ENCODE results near the gene ETFBKMT. TPM values are rescaled to one million over a fixed set of nuclear protein-coding genes. Genes with fewer than 3 reads are reported as not detected.

ETFBKMT gene
- total RNA-seq, 1 donor from 2014 or later = 2.8 TPM

GRCh38 chr12:31633464-31633863 lies 26.0 kb upstream of the ETFBKMT start:
- no peaks in the 10 kb centered on the region for H3K36me3 ChIP-seq
- H3K4me1 ChIP-seq = no peaks in the 10 kb centered on the region
- no peak overlapping the region for H3K4me3 ChIP-seq
- ATAC-seq (no peak), DNase-seq (no peak)
- intact Hi-C loops (cut with DNase I) = loop anchor here (5.0 kb wide), 1 partner anchor 231 kb away; no protein-coding TSS in a partner anchor
- H3K27ac ChIP-seq = no peak overlapping the region
- TF ChIP-seq, protein P1, sequence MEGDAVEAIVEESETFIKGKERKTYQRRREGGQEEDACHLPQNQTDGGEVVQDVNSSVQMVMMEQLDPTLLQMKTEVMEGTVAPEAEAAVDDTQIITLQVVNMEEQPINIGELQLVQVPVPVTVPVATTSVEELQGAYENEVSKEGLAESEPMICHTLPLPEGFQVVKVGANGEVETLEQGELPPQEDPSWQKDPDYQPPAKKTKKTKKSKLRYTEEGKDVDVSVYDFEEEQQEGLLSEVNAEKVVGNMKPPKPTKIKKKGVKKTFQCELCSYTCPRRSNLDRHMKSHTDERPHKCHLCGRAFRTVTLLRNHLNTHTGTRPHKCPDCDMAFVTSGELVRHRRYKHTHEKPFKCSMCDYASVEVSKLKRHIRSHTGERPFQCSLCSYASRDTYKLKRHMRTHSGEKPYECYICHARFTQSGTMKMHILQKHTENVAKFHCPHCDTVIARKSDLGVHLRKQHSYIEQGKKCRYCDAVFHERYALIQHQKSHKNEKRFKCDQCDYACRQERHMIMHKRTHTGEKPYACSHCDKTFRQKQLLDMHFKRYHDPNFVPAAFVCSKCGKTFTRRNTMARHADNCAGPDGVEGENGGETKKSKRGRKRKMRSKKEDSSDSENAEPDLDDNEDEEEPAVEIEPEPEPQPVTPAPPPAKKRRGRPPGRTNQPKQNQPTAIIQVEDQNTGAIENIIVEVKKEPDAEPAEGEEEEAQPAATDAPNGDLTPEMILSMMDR (IDR thresholded peaks at IDR 0.05) = no peak
- H3K27me3 ChIP-seq = no peaks in the 10 kb centered on the region
- H3K9me3 ChIP-seq = no peaks in the 10 kb centered on the region

DNA sequence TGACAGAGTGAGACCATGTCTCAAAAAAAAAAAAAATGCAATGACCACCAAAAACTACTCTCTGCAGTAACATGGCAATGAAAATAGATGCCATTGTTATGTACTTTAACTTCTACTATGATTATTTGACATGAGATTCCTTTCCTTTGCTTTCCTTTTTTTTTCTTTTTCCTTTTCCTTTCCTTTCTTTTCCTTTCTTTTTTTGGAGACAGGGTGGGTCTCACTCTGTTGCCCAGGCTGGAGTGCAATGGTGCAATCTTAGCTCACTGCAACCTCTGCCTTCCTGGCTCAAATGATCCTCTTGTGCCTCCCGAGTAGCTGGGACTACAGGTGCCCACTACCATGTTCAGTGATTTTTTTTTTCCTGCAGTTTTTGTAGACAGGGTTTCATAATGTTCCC lies 24.9 kb upstream of the ETFBKMT start:
- Histone ChIP-seq H3K4me3 (no peak overlapping the region), H3K27me3 (no peaks in the 10 kb centered on the region), H3K4me1 (no peaks in the 10 kb centered on the region), H3K36me3 (no peaks in the 10 kb centered on the region), H3K27ac (no peak overlapping the region), H3K9me3 (no peaks in the 10 kb centered on the region)
- intact Hi-C loops (cut with DNase I) = loop anchor here (5.0 kb wide), 1 partner anchor 232 kb away; no protein-coding TSS in a partner anchor
- TF ChIP-seq, protein P1 (IDR thresholded peaks at IDR 0.05) = no peak
- DNase-seq (no peak), ATAC-seq (no peak)

DNA sequence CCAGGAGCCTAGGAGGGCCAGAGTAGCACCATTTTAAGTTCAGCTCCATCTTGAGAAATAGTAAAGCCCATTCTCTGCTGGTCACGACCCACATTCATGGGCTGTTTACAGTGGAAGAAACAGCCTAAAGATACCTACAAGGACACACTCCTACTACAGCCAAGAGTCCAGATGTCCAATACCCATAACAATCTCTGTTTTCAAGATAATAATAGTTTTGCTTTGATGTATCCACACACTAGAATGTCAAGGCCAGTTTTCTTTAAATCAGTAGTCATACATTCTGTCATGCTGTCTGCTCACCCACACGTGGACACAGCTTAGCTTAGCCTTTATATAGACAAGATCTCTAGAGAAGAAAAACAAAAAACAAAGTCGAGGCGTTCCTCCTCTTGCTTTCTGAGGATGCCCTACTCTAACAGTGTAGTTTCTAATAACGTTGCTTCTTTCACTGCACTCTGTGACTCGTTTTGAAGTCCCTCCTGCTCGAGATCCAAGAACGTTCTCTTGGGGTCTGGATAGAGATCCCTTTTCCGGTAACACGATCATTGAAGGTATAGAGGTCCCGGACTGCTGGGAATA lies 17.9 kb upstream of the ETFBKMT start:
- Histone ChIP-seq H3K9me3 (no peaks in the 10 kb centered on the region), H3K4me1 (no peaks in the 10 kb centered on the region), H3K4me3 (no peak overlapping the region), H3K36me3 (no peaks in the 10 kb centered on the region), H3K27me3 (no peaks in the 10 kb centered on the region), H3K27ac (no peak overlapping the region)
- TF ChIP-seq, protein P1 (IDR thresholded peaks at IDR 0.05) = no peak
- ATAC-seq (no peak), DNase-seq (no peak)
- intact Hi-C loops (cut with DNase I) = no loop called here

GRCh38 chr12:31644536-31644935 lies 15.0 kb upstream of the ETFBKMT start:
- no peaks in the 10 kb centered on the region for H3K9me3 ChIP-seq
- DNase-seq = no peak
- H3K27ac ChIP-seq = no peak overlapping the region
- no peaks in the 10 kb centered on the region for H3K27me3 ChIP-seq
- H3K36me3 ChIP-seq = no peaks in the 10 kb centered on the region
- TF ChIP-seq, protein P1 (IDR thresholded peaks at IDR 0.05) = no peak
- ATAC-seq = no peak
- no peak overlapping the region for H3K4me3 ChIP-seq
- intact Hi-C loops (cut with DNase I) = no loop called here
- no peaks in the 10 kb centered on the region for H3K4me1 ChIP-seq

DNA sequence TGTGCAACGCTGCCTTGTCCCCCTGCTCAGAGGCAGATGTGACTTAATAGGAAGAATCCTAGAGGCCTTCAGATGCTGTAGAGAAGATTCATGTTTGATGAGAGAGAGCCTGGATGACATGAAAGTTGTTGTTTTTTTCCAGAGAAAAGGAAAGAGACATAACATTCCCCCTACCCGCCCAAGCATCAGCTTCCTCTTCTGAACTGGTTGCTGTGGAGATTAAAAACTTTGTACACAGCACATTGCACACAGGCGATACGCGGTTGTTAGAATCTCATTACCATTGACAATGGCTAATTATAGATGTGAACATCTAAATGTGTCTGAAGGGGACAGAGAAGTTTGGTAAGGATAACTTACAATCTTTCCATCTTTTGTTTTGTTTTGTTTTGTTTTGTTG lies 13.6 kb upstream of the ETFBKMT start:
- no peaks in the 10 kb centered on the region for H3K9me3 ChIP-seq
- DNase-seq (no peak), ATAC-seq (no peak)
- no peak overlapping the region for H3K4me3 ChIP-seq
- H3K36me3 ChIP-seq = no peaks in the 10 kb centered on the region
- intact Hi-C loops (cut with DNase I) = no loop called here
- no peak overlapping the region for H3K27ac ChIP-seq
- no peaks in the 10 kb centered on the region for H3K4me1 ChIP-seq
- TF ChIP-seq, protein P1 (IDR thresholded peaks at IDR 0.05) = no peak
- no peaks in the 10 kb centered on the region for H3K27me3 ChIP-seq

DNA sequence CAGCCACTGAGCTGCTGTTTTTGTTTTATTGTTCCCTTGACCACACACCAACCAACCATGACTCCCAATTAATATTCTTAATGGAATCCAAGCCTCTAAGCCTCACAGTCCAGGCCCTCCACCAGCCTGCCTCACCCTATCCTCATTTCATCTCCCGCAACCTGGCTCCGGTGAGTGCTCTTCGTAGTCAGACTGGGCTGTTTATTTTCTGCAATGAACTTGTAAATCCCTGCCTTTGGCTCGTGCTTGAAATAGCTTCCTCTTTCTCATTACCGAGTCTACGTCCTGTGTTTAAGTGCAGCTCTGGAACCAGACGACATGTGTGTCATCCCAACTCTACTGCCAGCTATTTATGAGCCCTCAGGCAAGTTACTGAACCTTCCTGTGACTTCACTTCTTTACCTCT lies 12.4 kb upstream of the ETFBKMT start:
- intact Hi-C loops (cut with DNase I) = no loop called here
- no peaks in the 10 kb centered on the region for H3K36me3 ChIP-seq
- H3K9me3 ChIP-seq = no peaks in the 10 kb centered on the region
- no peaks in the 10 kb centered on the region for H3K4me1 ChIP-seq
- no peaks in the 10 kb centered on the region for H3K27me3 ChIP-seq
- H3K27ac ChIP-seq = no peak overlapping the region
- ATAC-seq (peak; percentile 36), DNase-seq (no peak)
- TF ChIP-seq, protein P1 (IDR thresholded peaks at IDR 0.05) = no peak
- H3K4me3 ChIP-seq = no peak overlapping the region

Data from upper lobe of right lung (tissue), 1 donor.